ENCODE results near the gene ZFX. TPM values are rescaled to one million over a fixed set of nuclear protein-coding genes. Genes with fewer than 3 reads are reported as not detected.

The ZFX gene
- total and polyA plus RNA-seq, 10 of the 15 experiments (the other 5 are each of a cell fraction or from before 2014, with no cell fraction given), result 6.8 to 40.9 (median 24.6) TPM

DNA sequence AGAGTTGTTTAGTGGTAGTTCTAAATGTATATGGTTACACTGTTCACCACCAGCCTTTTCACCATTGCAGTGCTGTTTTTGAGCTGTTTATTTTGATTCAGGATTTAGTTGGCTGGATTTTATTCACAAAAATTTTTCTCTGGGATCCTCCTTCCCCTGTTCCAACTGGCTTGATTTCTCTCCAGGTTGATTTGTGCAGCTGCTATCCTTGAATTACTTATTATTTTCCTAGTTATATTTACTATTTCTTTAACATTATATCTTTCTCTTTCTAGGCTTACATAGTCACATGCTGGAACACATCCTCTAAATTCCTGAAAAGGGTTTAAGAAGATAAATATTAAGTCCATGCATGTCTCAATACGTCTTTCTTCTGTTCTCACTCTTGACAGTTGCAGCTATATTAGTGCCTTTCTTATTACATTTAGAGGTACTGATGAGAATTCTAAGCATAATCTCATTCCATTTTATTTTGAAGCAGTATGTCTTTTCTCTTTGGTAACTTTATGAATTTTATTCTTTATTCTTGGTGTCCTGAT, 82.2 kb downstream of the ZFX start:
- intact Hi-C loops (cut with micrococcal nuclease; ENCODE audit: unreplicated experiment), result no loop called here
- SMC1A ChIA-PET (ENCODE audit: uncharacterized antibody, unreplicated experiment), result interaction anchor here (0.7 to 2.7 kb wide), 3 partner anchors 11 to 1055 kb away, joined by 3 to 13 read pairs (median 3); no protein-coding TSS in a partner anchor
- no peak for FAIRE-seq
- no peaks in the 10 kb centered on the region for H3K36me3 ChIP-seq (ENCODE audit: control insufficient read depth in 2 of 2, insufficient read depth in 2 of 2, low read length in 1 of 2)
- in situ Hi-C loops (cut with MboI), result no loop called here
- POLR2A ChIA-PET, result no interaction called here
- 0% methylated on average over 1 of the region's 1 CpG for WGBS (ENCODE audit: insufficient coverage, insufficient replicate concordance, low lambda C conversion rate, missing lambda C conversion rate)
- H3K9ac ChIP-seq (ENCODE audit: control insufficient read depth, insufficient read depth, low read length), result no peak overlapping the region
- no peaks in the 10 kb centered on the region for H4K20me1 ChIP-seq (ENCODE audit: control insufficient read depth, insufficient read depth)
- no peaks in the 10 kb centered on the region for H3K27me3 ChIP-seq (replicated peaks in 1 of 2; ENCODE audit: control insufficient read depth in 2 of 2, insufficient read depth in 2 of 2, low read length in 1 of 2)
- DNase-seq (ENCODE audit: low read depth, low spot score), result no peak
- CTCF ChIA-PET, result interaction anchor here (1.2 to 5.2 kb wide), 2 partner anchors 12 to 28 kb away, joined by 4 to 26 read pairs; no protein-coding TSS in a partner anchor
- no peak for ATAC-seq
- no peaks in the 10 kb centered on the region for H3K79me2 ChIP-seq (ENCODE audit: control insufficient read depth, insufficient read depth, low read length)
- BruUV-seq (replicated peaks), result no TSS peak
- H3K27ac ChIP-seq (ENCODE audit: control insufficient read depth, insufficient read depth), result no peak overlapping the region
- peaks cover 13% of the 10 kb centered on the region for H3K4me1 ChIP-seq (ENCODE audit: control insufficient read depth, insufficient read depth, low read length)
- H3K4me2 ChIP-seq (ENCODE audit: control insufficient read depth, insufficient read depth), result peak overlapping the region; percentile 19; the same call in 1 of the 2 replicates
- TF ChIP-seq ZSCAN29 (IDR thresholded peaks at IDR 0.05) (no peak), BACH1 (IDR thresholded peaks at IDR 0.05; ENCODE audit: borderline replicate concordance) (no peak)
- TF ChIP-seq, protein P1, sequence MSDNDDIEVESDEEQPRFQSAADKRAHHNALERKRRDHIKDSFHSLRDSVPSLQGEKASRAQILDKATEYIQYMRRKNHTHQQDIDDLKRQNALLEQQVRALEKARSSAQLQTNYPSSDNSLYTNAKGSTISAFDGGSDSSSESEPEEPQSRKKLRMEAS (IDR thresholded peaks at IDR 0.05; ENCODE audit: low read depth, low read length), result no peak
- TF ChIP-seq, protein P2, sequence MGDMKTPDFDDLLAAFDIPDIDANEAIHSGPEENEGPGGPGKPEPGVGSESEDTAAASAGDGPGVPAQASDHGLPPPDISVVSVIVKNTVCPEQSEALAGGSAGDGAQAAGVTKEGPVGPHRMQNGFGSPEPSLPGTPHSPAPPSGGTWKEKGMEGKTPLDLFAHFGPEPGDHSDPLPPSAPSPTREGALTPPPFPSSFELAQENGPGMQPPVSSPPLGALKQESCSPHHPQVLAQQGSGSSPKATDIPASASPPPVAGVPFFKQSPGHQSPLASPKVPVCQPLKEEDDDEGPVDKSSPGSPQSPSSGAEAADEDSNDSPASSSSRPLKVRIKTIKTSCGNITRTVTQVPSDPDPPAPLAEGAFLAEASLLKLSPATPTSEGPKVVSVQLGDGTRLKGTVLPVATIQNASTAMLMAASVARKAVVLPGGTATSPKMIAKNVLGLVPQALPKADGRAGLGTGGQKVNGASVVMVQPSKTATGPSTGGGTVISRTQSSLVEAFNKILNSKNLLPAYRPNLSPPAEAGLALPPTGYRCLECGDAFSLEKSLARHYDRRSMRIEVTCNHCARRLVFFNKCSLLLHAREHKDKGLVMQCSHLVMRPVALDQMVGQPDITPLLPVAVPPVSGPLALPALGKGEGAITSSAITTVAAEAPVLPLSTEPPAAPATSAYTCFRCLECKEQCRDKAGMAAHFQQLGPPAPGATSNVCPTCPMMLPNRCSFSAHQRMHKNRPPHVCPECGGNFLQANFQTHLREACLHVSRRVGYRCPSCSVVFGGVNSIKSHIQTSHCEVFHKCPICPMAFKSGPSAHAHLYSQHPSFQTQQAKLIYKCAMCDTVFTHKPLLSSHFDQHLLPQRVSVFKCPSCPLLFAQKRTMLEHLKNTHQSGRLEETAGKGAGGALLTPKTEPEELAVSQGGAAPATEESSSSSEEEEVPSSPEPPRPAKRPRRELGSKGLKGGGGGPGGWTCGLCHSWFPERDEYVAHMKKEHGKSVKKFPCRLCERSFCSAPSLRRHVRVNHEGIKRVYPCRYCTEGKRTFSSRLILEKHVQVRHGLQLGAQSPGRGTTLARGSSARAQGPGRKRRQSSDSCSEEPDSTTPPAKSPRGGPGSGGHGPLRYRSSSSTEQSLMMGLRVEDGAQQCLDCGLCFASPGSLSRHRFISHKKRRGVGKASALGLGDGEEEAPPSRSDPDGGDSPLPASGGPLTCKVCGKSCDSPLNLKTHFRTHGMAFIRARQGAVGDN (IDR thresholded peaks at IDR 0.05), result no peak
- peaks cover 2% of the 10 kb centered on the region; the same call in 2 of the 3 replicates for H3K9me3 ChIP-seq (replicated peaks; ENCODE audit: control insufficient read depth, insufficient read depth, low read length)
- no peak overlapping the region for H2AFZ ChIP-seq (ENCODE audit: control insufficient read depth, low read depth, low read length)
- RAD21 ChIA-PET (ENCODE audit: unreplicated experiment), result interaction anchor here (1.6 kb wide), 1 partner anchor 11 kb away, joined by 8 read pairs; no protein-coding TSS in a partner anchor
- no peak overlapping the region for H3K4me3 ChIP-seq
